IPS DF 19.7 (cell line): ENCODE results near the gene CHST12.
A peak's percentile ranks its signal among the peaks of the same experiment; 100 is the strongest.
"Not testable (repeated sequence)": the region's sequence is repeated elsewhere in the genome, so short reads cannot be mapped to it uniquely, and the experiment has no call there.

ENCODE experiments used
- DNase-seq: peaks from one replicate; pipeline ENCODE4 v3.0.0-alpha.2; 2013; ENCODE audit warnings: low read depth, low spot score

CHST12 gene

GRCh38 chr7:2403014-2403717 is at the start of gene CHST12:
Gene CHST12 (plus strand): TSS chr7:2403611. CDS start chr7:2432640, 29,029 bp downstream.
- peak; percentile 42 for DNase-seq

- DNase-seq = no peak
Measured at GRCh38 chr7:2353936-2354185, 49.5 kb upstream of the CHST12 start.

GRCh38 chr7:2354186-2354938 is 49.0 kb upstream of the CHST12 start, which contains the start of gene EIF3B:
Gene EIF3B (plus strand): TSS chr7:2354827. CDS start chr7:2354922, 95 bp downstream.
- peak; percentile 50 for DNase-seq

GRCh38 chr7:2354939-2355704 is 48.3 kb upstream of the CHST12 start:
- peak; percentile 30 for DNase-seq

- no peak for DNase-seq
Measured at GRCh38 chr7:2355705-2356008, 47.8 kb upstream of the CHST12 start.

- DNase-seq = no peak
Measured at GRCh38 chr7:2357165-2357564, 46.2 kb upstream of the CHST12 start.

GRCh38 chr7:2357571-2357970 is 45.8 kb upstream of the CHST12 start:
- DNase-seq = no peak

GRCh38 chr7:2358968-2359527 is 44.4 kb upstream of the CHST12 start:
- no peak for DNase-seq

- no peak for DNase-seq
Measured at GRCh38 chr7:2359610-2360009, 43.8 kb upstream of the CHST12 start.

GRCh38 chr7:2360796-2361195 is 42.6 kb upstream of the CHST12 start:
- DNase-seq = no peak

GRCh38 chr7:2362385-2363088 is 40.9 kb upstream of the CHST12 start:
- no peak for DNase-seq

- DNase-seq = no peak
Measured at GRCh38 chr7:2369139-2369538, 34.3 kb upstream of the CHST12 start.

GRCh38 chr7:2371329-2371728 is 32.1 kb upstream of the CHST12 start:
- DNase-seq = no peak

GRCh38 chr7:2372724-2373123 is 30.7 kb upstream of the CHST12 start:
- DNase-seq = no peak

- DNase-seq = no peak
Measured at GRCh38 chr7:2373124-2373556, 30.3 kb upstream of the CHST12 start.

- DNase-seq = no peak
Measured at GRCh38 chr7:2373646-2374045, 29.8 kb upstream of the CHST12 start.

- DNase-seq = no peak
Measured at GRCh38 chr7:2374401-2374800, 29.0 kb upstream of the CHST12 start.

GRCh38 chr7:2374830-2375728 is 28.3 kb upstream of the CHST12 start:
- no peak for DNase-seq

GRCh38 chr7:2376351-2377154 is 26.9 kb upstream of the CHST12 start:
- DNase-seq = no peak

- DNase-seq = not testable (repeated sequence)
Measured at GRCh38 chr7:2377492-2377891, 25.9 kb upstream of the CHST12 start.
